B cell (primary cell): ENCODE results near the gene LTBP3. TPM values are rescaled to one million over a fixed set of nuclear protein-coding genes. Genes with fewer than 3 reads are reported as not detected.
A peak's percentile ranks its signal among the peaks of the same experiment; 100 is the strongest.

Experiments
- ATAC-seq: fragments of 200-7000 bp; cut with Tn5 transposase; one replicate; pipeline ENCODE4 v1.10.0; 2021; ENCODE audit warnings: low read depth, mild to moderate bottlenecking, moderate number of reproducible peaks, moderate library complexity
- CTCF ChIA-PET: fragments of 350-600 bp; sonication (Branson Sonifier 250); formaldehyde crosslinking; loops from one replicate; lab custom pipeline; 2021; ENCODE audit warnings: antibody characterized with exemption, inconsistent platforms; lab: Charles Lee
- POLR2A ChIA-PET: fragments of 350-600 bp; sonication (Branson Sonifier 250); formaldehyde crosslinking; loops from one replicate; lab custom pipeline; 2021; ENCODE audit warnings: antibody characterized with exemption; lab: Charles Lee
- DNase-seq: peaks from one replicate; pipeline ENCODE4 v3.0.0; 2013
- H2AFZ ChIP-seq: 2 replicates; pipeline ENCODE4 v1.6.1; 2012; ENCODE audit warnings: mild to moderate bottlenecking, low read depth, low read length; ENCODE audit not compliant: insufficient read depth, poor library complexity, severe bottlenecking
- H3K27ac ChIP-seq, 2 donors: 1 replicate in 1 of 2; 2 replicates in 1 of 2; pipeline ENCODE4 v1.5.1; 2012 to 2013; ENCODE audit warnings: low read length in 2 of 2, mild to moderate bottlenecking in 2 of 2, moderate library complexity in 1 of 2
- H3K27me3 ChIP-seq, 4 experiments: fragments of 200-600 bp in 1 of 4; sonication (generic) in 1 of 4; replicated peaks in 1 of 4; 1 replicate in 2 of 4; 2 replicates in 2 of 4; pipeline versions ENCODE4 v1.6.1 to v1.7.0; 2013 to 2016; ENCODE audit warnings: low read length in 3 of 4, mild to moderate bottlenecking in 2 of 4, mixed read lengths in 1 of 4, moderate library complexity in 1 of 4; ENCODE audit not compliant: insufficient read depth in 4 of 4, control insufficient read depth in 3 of 4; ENCODE audit errors: control extremely low read depth in 1 of 4
- H3K36me3 ChIP-seq, 2 experiments: replicated peaks in 1 of 2; 1 replicate in 1 of 2; 2 replicates in 1 of 2; pipeline versions ENCODE4 v1.6.1 to v1.7.1; 2013; ENCODE audit warnings: low read length in 1 of 2; ENCODE audit not compliant: insufficient read depth in 2 of 2, control insufficient read depth in 1 of 2; ENCODE audit errors: control extremely low read depth in 1 of 2, extremely low read depth in 1 of 2
- H3K4me1 ChIP-seq, 2 donors: fragments of 200-600 bp in 1 of 2; sonication (generic) in 1 of 2; 1 replicate in 1 of 2; 2 replicates in 1 of 2; pipeline versions ENCODE4 v1.5.1 to v1.6.1; 2013 to 2017; ENCODE audit warnings: low read length in 2 of 2; ENCODE audit not compliant: control insufficient read depth in 2 of 2, insufficient read depth in 2 of 2
- H3K4me2 ChIP-seq: replicated peaks from 2 replicates; pipeline ENCODE3; 2012; ENCODE audit warnings: mild to moderate bottlenecking, low read depth, low read length; ENCODE audit not compliant: poor library complexity, severe bottlenecking
- H3K4me3 ChIP-seq, 5 experiments: fragments of 200-600 bp in 1 of 5; sonication (generic) in 1 of 5; 1 replicate in 3 of 5; 2 replicates in 2 of 5; pipeline versions ENCODE4 v1.5.1 to v1.7.0; 2011 to 2016; ENCODE audit warnings: low read length in 4 of 5, mild to moderate bottlenecking in 4 of 5, low read depth in 2 of 5, control low read depth in 1 of 5, moderate library complexity in 1 of 5; ENCODE audit not compliant: insufficient read depth in 1 of 5; ENCODE audit errors: control extremely low read depth in 1 of 5, extremely low read depth in 1 of 5
- H3K79me2 ChIP-seq: fragments of 200-600 bp; sonication (generic); one replicate; pipeline ENCODE4 v1.6.0; 2016; ENCODE audit warnings: low read length; ENCODE audit not compliant: control insufficient read depth, insufficient read depth
- H3K9ac ChIP-seq: fragments of 200-600 bp; sonication (generic); 2 replicates; pipeline ENCODE4 v1.6.1; 2017; ENCODE audit warnings: mild to moderate bottlenecking, low read length, moderate library complexity
- H3K9me3 ChIP-seq, 3 donors: one replicate each; pipeline versions ENCODE4 v1.6.1 to v1.7.1; 2013; ENCODE audit warnings: low read length in 2 of 3; ENCODE audit not compliant: control insufficient read depth in 2 of 3, insufficient read depth in 1 of 3; ENCODE audit errors: control extremely low read depth in 1 of 3
- H4K20me1 ChIP-seq: 2 replicates; pipeline ENCODE4 v1.6.0; 2012; ENCODE audit warnings: mild to moderate bottlenecking, low read length; ENCODE audit not compliant: insufficient read depth, control insufficient read depth, poor library complexity, severe bottlenecking
- H3K27ac Mint-ChIP-seq: one replicate; pipeline ENCODE4 v1.8.0; 2021; ENCODE audit warnings: mixed read lengths
- H3K27me3 Mint-ChIP-seq: one replicate; pipeline ENCODE4 v1.8.0; 2021; ENCODE audit warnings: mixed read lengths
- H3K4me1 Mint-ChIP-seq: one replicate; pipeline ENCODE4 v1.8.0; 2021; ENCODE audit warnings: mixed read lengths
- H3K4me3 Mint-ChIP-seq: one replicate; pipeline ENCODE4 v1.8.0; 2021; ENCODE audit warnings: mixed read lengths
- H3K9me3 Mint-ChIP-seq: one replicate; pipeline ENCODE4 v1.8.0; 2022; ENCODE audit warnings: mixed read lengths; ENCODE audit not compliant: insufficient read depth
- CTCF ChIP-seq: fragments of 200-600 bp; IDR thresholded peaks from one replicate; pipeline ENCODE4 v1.8.0; 2022; ENCODE audit warnings: antibody characterized with exemption, mild to moderate bottlenecking
- EZH2 ChIP-seq: IDR thresholded peaks from 2 replicates; pipeline ENCODE4 v1.6.1; 2012; ENCODE audit warnings: borderline replicate concordance, low read depth, mild to moderate bottlenecking, moderate library complexity, low read length; ENCODE audit not compliant: insufficient read depth, poor library complexity, severe bottlenecking
- WGBS: methylation state at CpG from one replicate; pipeline ENCODE4 v1.1.5; 2013; ENCODE audit warnings: missing lambda C conversion rate; ENCODE audit not compliant: insufficient coverage; 5-methylcytosine and 5-hydroxymethylcytosine counted together
- intact Hi-C: fragments of 100-400 bp; cut with micrococcal nuclease; formaldehyde crosslinking; loops from one replicate; pipeline ENCODE4 v1.10.0; 2022
- polyA plus RNA-seq: library from polyadenylated mRNA; depleted of rRNA; stranded (reverse); fragments of >200 nt; gene quantifications from 2 replicates; pipeline ENCODE4 v1.2.3, GENCODE V29; 2012
- total RNA-seq, 2 donors: library from RNA; stranded (reverse); fragments of 120-200 nt in 1 of 2; gene quantifications; 1 replicate in 1 of 2; 2 replicates in 1 of 2; pipeline versions ENCODE4 v1.2.3 to v1.2.4, GENCODE V29; 2013 to 2022

LTBP3 gene
- total and polyA plus RNA-seq, 2 donors (not counting 1 experiment from before 2014, with no cell fraction given): 65.1 to 69.0 TPM

DNA sequence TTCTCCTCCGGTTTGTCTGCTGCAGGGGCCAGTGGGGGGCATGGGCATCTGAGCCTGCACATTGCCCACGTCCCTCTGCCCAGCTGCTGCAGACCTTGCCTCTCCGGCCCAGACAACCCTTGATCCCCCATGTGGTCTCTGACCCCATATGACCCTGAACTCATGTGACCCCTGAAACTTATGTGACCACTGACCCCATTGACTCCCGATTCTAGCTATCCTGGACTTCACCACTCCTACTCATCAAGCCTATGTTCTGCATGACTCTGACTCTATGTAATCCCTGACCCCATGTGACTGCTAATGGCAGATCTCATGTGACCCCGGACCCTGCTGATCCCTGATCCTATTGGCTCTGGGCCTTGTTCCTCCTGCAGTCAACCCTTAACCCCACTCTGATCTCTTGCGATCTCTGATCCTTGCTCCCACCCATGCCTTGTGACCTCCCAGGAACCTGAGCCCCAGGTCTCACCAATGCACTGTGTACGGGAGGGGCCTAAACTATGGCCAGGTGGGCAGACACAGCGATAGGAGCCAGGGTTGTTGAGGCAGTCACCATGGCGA is 5.7 kb downstream of the LTBP3 start:
- Histone ChIP-seq H3K4me2 (peak overlapping the region; percentile 61), H3K27me3 (no peaks in the 10 kb centered on the region), H3K79me2 (peaks cover 5% of the 10 kb centered on the region), H3K4me1 (peaks cover 39 to 64% of the 10 kb centered on the region in 2 donors), H3K9ac (no peak overlapping the region), H2AFZ (no peak overlapping the region), H3K9me3 (no peaks in the 10 kb centered on the region), H3K36me3 (no peaks in the 10 kb centered on the region), H3K4me3 (no peak overlapping the region), H3K27ac (no peak overlapping the region), H4K20me1 (no peaks in the 10 kb centered on the region)
- Mint-ChIP-seq H3K4me3 (peak overlapping the region; percentile 61), H3K9me3 (no peaks in the 10 kb centered on the region), H3K4me1 (peaks cover 67% of the 10 kb centered on the region), H3K27ac (peak overlapping the region; percentile 89), H3K27me3 (no peaks in the 10 kb centered on the region)
- DNase-seq (no peak), ATAC-seq (no peak)
- intact Hi-C loops: loop anchor here (1.0 kb wide), 2 partner anchors 12 to 36 kb away; no protein-coding TSS in a partner anchor
- WGBS: 80% methylated on average over 8 of the region's 9 CpGs
- CTCF ChIA-PET: interaction anchor here (0.7 to 4.1 kb wide), 27 partner anchors 9 to 286 kb away, joined by 3 to 108 read pairs (median 5); partner anchors contain the start of genes EHBP1L1, FAM89B, MALAT1 and RELA
- TF ChIP-seq EZH2 (no peak), CTCF (peak; percentile 42)
- POLR2A ChIA-PET: interaction anchor here (0.6 to 1.9 kb wide), 7 partner anchors 12 to 91 kb away, joined by 3 to 13 read pairs (median 4); partner anchors contain the start of gene SCYL1
